ENCODE data around the gene FANK1.

The FANK1 gene

DNA sequence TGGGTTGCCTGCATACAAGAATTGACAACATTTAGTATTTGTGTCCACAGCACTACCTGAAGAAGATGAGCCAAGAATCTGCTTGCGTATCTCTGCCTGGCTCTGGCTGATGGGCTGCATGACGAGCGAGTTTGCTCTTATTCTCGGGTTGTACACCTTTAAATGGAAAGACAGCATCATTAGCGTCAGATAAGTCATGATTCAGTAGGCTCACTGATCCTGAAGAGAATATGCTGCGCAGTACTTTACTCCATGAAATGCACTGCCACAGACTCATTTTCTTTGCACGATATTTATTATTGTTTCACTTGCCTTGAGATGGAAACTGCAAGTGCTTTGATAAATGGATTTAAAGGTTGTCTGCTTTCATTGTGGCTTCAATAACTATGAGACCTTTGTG, 43.9 kb upstream of the FANK1 start:
- Histone ChIP-seq H3K9me3 (ENCODE audit: insufficient read depth, low read length) (no peaks in the 10 kb centered on the region), H3K27me3 (ENCODE audit: insufficient read depth, insufficient read length) (no peaks in the 10 kb centered on the region), H3K9ac (ENCODE audit: insufficient read length, low read depth) (no peak overlapping the region), H3K36me3 (ENCODE audit: insufficient read depth, insufficient read length, low read length) (peaks cover 32% of the 10 kb centered on the region), H3K4me3 (ENCODE audit: insufficient read length, low read depth) (no peak overlapping the region), H3K4me1 (ENCODE audit: insufficient read depth, insufficient read length) (no peaks in the 10 kb centered on the region)
- DNase-seq (ENCODE audit: low read depth, low spot score) = no peak
- no peak for TF ChIP-seq SUZ12 (IDR thresholded peaks at IDR 0.05; ENCODE audit: extremely low read depth, insufficient read depth, insufficient read length)
- no peak for TF ChIP-seq ZNF274 (IDR thresholded peaks at IDR 0.05; ENCODE audit: low read depth, low read length)
- no peak for TF ChIP-seq YY1 (IDR thresholded peaks at IDR 0.05; ENCODE audit: insufficient read depth, insufficient read length)

DNA sequence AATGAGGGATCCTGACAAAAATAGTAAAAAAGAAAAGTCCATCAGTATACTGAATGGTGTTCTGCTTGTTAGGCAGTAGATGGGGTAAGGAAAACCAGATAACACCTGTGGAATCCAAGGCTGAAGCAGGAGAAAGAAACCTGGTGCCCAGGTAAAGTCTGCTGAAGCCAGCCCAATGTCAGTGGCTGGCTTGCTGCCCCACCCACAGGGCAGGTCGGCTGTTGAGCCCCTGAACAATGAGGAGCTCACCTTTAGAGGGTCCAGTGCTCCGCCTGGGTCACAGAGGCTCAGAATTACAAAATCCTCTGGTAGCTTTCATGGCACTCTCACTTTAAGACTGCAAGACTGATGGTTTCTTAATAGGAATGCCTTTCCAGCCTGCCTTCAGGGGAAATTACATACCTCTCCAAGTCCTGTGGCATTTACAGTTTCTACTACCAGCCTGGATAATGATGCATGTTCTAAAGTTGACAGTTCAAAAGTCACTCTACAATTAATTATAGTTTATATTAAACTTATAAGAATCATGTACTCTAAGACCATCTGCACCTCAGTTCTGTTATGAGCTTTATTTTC, 39.1 kb upstream of the FANK1 start:
- TF ChIP-seq YY1 (IDR thresholded peaks at IDR 0.05; ENCODE audit: insufficient read depth, insufficient read length) (no peak), ZNF274 (IDR thresholded peaks at IDR 0.05; ENCODE audit: low read depth, low read length) (no peak), SUZ12 (IDR thresholded peaks at IDR 0.05; ENCODE audit: extremely low read depth, insufficient read depth, insufficient read length) (no peak)

DNA sequence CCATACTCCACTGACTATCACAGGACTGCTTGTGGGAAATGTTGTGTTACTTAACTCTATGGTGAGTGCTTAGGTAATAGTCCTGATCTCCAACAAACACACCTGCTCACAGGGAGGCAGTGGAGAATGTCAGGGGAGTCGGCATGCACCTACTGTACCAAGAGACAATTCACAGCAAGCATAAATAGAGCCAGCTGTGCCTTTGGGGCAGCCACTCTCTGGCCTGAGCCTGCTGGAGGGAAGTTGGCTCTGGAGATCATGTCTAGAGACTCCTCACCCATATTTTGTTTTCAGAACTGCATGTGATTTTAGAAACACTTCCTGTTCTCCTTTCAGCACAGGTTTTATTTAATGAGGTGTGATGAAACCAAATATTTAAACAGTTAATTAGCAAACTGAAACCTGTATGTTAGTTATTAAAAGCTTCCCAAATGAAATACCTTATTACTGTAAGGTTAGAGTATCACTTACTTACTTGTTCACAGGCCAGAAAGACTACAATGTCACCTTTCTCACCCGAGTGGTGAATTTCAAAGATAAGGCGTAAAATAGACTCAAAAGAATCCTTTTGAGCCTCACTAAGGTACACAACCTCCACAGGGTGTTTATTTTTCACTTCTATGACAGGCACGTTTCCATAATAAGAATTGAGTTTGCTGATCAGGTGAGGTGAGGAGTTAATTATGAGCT, 37.1 kb upstream of the FANK1 start:
- no peak for DNase-seq (ENCODE audit: low read depth, low spot score)
- peaks cover 14% of the 10 kb centered on the region for H3K36me3 ChIP-seq (ENCODE audit: insufficient read depth, insufficient read length, low read length)
- TF ChIP-seq YY1 (IDR thresholded peaks at IDR 0.05; ENCODE audit: insufficient read depth, insufficient read length) = no peak
- TF ChIP-seq ZNF274 (IDR thresholded peaks at IDR 0.05; ENCODE audit: low read depth, low read length) = no peak
- TF ChIP-seq SUZ12 (IDR thresholded peaks at IDR 0.05; ENCODE audit: extremely low read depth, insufficient read depth, insufficient read length) = no peak

More for the DNA sequence above, 39.1 kb upstream of the FANK1 start:
- H3K4me1 ChIP-seq (ENCODE audit: insufficient read depth, insufficient read length) = no peaks in the 10 kb centered on the region
- no peaks in the 10 kb centered on the region for H3K9me3 ChIP-seq (ENCODE audit: insufficient read depth, low read length)
- H3K4me3 ChIP-seq (ENCODE audit: insufficient read length, low read depth) = no peak overlapping the region
- no peak overlapping the region for H3K9ac ChIP-seq (ENCODE audit: insufficient read length, low read depth)
- peaks cover 15% of the 10 kb centered on the region for H3K36me3 ChIP-seq (ENCODE audit: insufficient read depth, insufficient read length, low read length)
- no peaks in the 10 kb centered on the region for H3K27me3 ChIP-seq (ENCODE audit: insufficient read depth, insufficient read length)
- DNase-seq (ENCODE audit: low read depth, low spot score) = no peak

DNA sequence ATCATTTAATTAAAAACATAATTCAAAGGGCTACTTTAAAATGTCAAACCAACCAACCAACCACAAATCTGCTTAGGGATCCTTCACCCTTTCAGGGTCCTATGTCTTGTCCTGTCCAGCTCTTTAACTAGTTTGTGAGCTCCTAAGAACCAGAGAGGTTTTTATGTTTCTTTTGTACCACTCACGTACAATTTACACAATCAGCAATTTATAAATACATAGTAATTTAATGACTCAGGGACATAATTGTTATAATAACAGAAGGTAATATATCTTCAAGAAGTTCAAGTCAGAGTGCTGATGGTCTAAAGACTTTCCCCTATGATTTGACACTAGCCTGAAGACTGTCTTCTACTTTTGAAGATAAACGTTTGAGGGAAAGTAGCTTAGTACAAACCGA, 31.2 kb upstream of the FANK1 start:
- no peak for DNase-seq (ENCODE audit: low read depth, low spot score)
- no peak overlapping the region for H3K9ac ChIP-seq (ENCODE audit: insufficient read length, low read depth)
- TF ChIP-seq ZNF274 (IDR thresholded peaks at IDR 0.05; ENCODE audit: low read depth, low read length) (no peak), YY1 (IDR thresholded peaks at IDR 0.05; ENCODE audit: insufficient read depth, insufficient read length) (no peak), SUZ12 (IDR thresholded peaks at IDR 0.05; ENCODE audit: extremely low read depth, insufficient read depth, insufficient read length) (no peak)
- H3K4me1 ChIP-seq (ENCODE audit: insufficient read depth, insufficient read length) = no peaks in the 10 kb centered on the region
- no peak overlapping the region for H3K4me3 ChIP-seq (ENCODE audit: insufficient read length, low read depth)
- no peaks in the 10 kb centered on the region for H3K27me3 ChIP-seq (ENCODE audit: insufficient read depth, insufficient read length)
- peaks cover 20% of the 10 kb centered on the region for H3K36me3 ChIP-seq (ENCODE audit: insufficient read depth, insufficient read length, low read length)
- no peaks in the 10 kb centered on the region for H3K9me3 ChIP-seq (ENCODE audit: insufficient read depth, low read length)

More for the DNA sequence above, 37.1 kb upstream of the FANK1 start:
- Histone ChIP-seq H3K9me3 (ENCODE audit: insufficient read depth, low read length) (no peaks in the 10 kb centered on the region), H3K4me1 (ENCODE audit: insufficient read depth, insufficient read length) (no peaks in the 10 kb centered on the region), H3K4me3 (ENCODE audit: insufficient read length, low read depth) (no peak overlapping the region), H3K27me3 (ENCODE audit: insufficient read depth, insufficient read length) (no peaks in the 10 kb centered on the region), H3K9ac (ENCODE audit: insufficient read length, low read depth) (no peak overlapping the region)

DNA sequence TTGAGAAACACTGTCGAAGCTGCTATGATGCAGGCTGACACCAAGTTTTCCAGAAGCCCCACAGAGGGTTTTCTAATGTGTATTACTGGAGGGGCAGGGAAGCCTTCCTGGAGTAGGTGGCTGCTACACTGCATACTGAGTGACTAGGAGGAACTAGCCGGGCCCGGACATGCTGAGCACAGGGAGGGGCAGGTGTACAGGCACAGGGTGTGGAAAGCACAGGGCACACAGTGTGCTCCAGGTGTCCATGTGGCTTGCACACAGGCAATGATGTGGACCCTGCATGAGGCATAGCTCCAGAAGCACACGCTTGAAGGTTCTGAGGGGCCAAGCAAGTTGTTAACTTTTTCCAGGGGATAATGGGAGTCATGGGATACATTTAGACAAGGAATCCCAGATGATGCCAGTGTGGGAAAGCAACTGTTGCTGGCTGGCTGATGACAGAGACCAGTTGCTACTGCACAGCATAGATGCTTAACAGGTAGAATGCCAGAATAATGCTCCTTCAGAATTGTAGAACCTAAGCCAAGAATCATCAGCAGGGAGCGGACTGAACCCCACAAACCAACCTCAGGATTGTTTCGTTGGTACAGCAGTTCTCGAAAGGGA, 29.8 kb upstream of the FANK1 start:
- Histone ChIP-seq H3K9ac (ENCODE audit: insufficient read length, low read depth) (no peak overlapping the region), H3K27me3 (ENCODE audit: insufficient read depth, insufficient read length) (no peaks in the 10 kb centered on the region), H3K4me1 (ENCODE audit: insufficient read depth, insufficient read length) (no peaks in the 10 kb centered on the region), H3K36me3 (ENCODE audit: insufficient read depth, insufficient read length, low read length) (peaks cover 20% of the 10 kb centered on the region), H3K4me3 (ENCODE audit: insufficient read length, low read depth) (no peak overlapping the region), H3K9me3 (ENCODE audit: insufficient read depth, low read length) (no peaks in the 10 kb centered on the region)
- TF ChIP-seq ZNF274 (IDR thresholded peaks at IDR 0.05; ENCODE audit: low read depth, low read length) (no peak), SUZ12 (IDR thresholded peaks at IDR 0.05; ENCODE audit: extremely low read depth, insufficient read depth, insufficient read length) (no peak), YY1 (IDR thresholded peaks at IDR 0.05; ENCODE audit: insufficient read depth, insufficient read length) (no peak)
- no peak for DNase-seq (ENCODE audit: low read depth, low spot score)

DNA sequence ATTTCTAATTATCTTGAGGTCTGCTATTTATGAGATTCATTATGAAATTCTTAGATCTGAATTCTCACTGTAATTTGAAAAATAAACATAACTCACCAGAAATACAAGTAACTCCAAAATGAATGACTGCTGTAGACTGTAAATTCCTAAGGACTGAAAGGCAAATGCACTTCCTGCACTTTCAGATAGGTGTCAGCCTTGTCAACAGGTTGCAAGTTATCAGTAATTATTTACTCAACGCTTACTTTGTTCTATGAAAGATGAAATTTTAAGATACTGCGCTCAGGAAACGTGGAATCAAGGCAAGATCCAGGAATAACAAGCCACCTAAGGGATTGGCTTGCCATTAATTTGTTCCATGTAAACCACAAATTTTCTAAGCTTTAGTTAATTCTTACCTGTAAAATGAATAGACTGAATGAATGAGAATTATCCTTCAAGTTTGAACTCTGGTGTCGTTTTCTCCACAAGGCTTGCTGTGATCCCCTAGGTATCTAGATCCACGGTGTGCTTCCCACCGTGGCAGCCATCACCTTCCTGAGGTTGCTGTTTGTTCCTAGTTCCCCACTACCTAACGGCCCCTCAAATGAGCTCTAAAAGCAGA, 27.9 kb upstream of the FANK1 start:
- H3K4me3 ChIP-seq (ENCODE audit: insufficient read length, low read depth) = no peak overlapping the region
- TF ChIP-seq ZNF274 (IDR thresholded peaks at IDR 0.05; ENCODE audit: low read depth, low read length) (no peak), YY1 (IDR thresholded peaks at IDR 0.05; ENCODE audit: insufficient read depth, insufficient read length) (no peak), SUZ12 (IDR thresholded peaks at IDR 0.05; ENCODE audit: extremely low read depth, insufficient read depth, insufficient read length) (no peak)
- no peak overlapping the region for H3K9ac ChIP-seq (ENCODE audit: insufficient read length, low read depth)
- no peaks in the 10 kb centered on the region for H3K9me3 ChIP-seq (ENCODE audit: insufficient read depth, low read length)
- H3K36me3 ChIP-seq (ENCODE audit: insufficient read depth, insufficient read length, low read length) = peaks cover 20% of the 10 kb centered on the region
- peak; percentile 9 for DNase-seq (ENCODE audit: low read depth, low spot score)
- no peaks in the 10 kb centered on the region for H3K4me1 ChIP-seq (ENCODE audit: insufficient read depth, insufficient read length)
- H3K27me3 ChIP-seq (ENCODE audit: insufficient read depth, insufficient read length) = no peaks in the 10 kb centered on the region

DNA sequence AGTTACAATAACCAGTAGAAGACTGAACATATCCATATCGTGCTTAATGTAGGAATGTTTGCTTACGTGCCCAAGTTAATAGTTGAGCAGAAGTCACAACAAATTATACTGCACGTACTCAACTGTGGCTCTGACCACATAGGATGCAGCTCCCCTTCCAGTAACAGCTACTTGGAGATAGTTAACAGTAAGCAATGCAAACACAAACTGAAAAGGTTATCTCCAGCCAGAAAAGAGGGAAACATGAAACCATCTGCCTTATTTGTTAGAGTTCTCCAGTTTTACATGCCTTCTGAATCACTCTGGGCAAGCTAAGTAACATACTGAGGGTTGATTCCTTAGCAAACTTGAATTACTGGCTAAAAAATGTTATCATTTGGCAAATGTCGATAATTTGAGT, 25.0 kb upstream of the FANK1 start:
- no peak for TF ChIP-seq ZNF274 (IDR thresholded peaks at IDR 0.05; ENCODE audit: low read depth, low read length)
- TF ChIP-seq SUZ12 (IDR thresholded peaks at IDR 0.05; ENCODE audit: extremely low read depth, insufficient read depth, insufficient read length) = no peak
- no peak for TF ChIP-seq YY1 (IDR thresholded peaks at IDR 0.05; ENCODE audit: insufficient read depth, insufficient read length)
- DNase-seq (ENCODE audit: low read depth, low spot score) = no peak
- Histone ChIP-seq H3K27me3 (ENCODE audit: insufficient read depth, insufficient read length) (no peaks in the 10 kb centered on the region), H3K9me3 (ENCODE audit: insufficient read depth, low read length) (peaks cover 10% of the 10 kb centered on the region), H3K4me1 (ENCODE audit: insufficient read depth, insufficient read length) (no peaks in the 10 kb centered on the region), H3K4me3 (ENCODE audit: insufficient read length, low read depth) (no peak overlapping the region), H3K9ac (ENCODE audit: insufficient read length, low read depth) (no peak overlapping the region), H3K36me3 (ENCODE audit: insufficient read depth, insufficient read length, low read length) (peaks cover 12% of the 10 kb centered on the region)

Measured in NT2/D1 (cell line).